ENCODE data around the gene TRIM33. TPM values are rescaled to one million over a fixed set of nuclear protein-coding genes. Genes with fewer than 3 reads are reported as not detected.
"Not testable (repeated sequence)": the region's sequence is repeated elsewhere in the genome, so short reads cannot be mapped to it uniquely, and the experiment has no call there.

Gene TRIM33
- total and polyA plus RNA-seq, 2 of the 13 experiments (the other 11 are each of a cell fraction or from before 2014, with no cell fraction given): 35.5 to 42.2 TPM

- no peak for FAIRE-seq
- Histone ChIP-seq H2AFZ (ENCODE audit: low read length) (no peak overlapping the region), H3K9ac (ENCODE audit: insufficient read depth, low read depth, low read length) (no peak overlapping the region), H3K79me2 (ENCODE audit: insufficient read depth, low read length) (peaks cover 7% of the 10 kb centered on the region), H3K36me3 (replicated peaks in 1 of 2; ENCODE audit: control insufficient read depth in 1 of 2, insufficient read depth in 2 of 2, low read length in 2 of 2) (peaks cover 8 to 70% of the 10 kb centered on the region in 2 experiments), H3K4me3 (replicated peaks in 1 of 3; ENCODE audit: insufficient read depth in 1 of 3, low read depth in 2 of 3, low read length in 3 of 3) (no peak overlapping the region), H3K27ac (ENCODE audit: extremely low read length, insufficient read depth, low read length) (no peak overlapping the region), H3K4me2 (ENCODE audit: low read depth, low read length) (no peak overlapping the region), H3K4me1 (ENCODE audit: insufficient read depth, low read length) (no peaks in the 10 kb centered on the region), H3K9me3 (ENCODE audit: low read length) (no peaks in the 10 kb centered on the region), H4K20me1 (ENCODE audit: insufficient read depth, low read length) (no peaks in the 10 kb centered on the region), H3K27me3 (ENCODE audit: control insufficient read depth in 1 of 2, insufficient read depth in 2 of 2, low read length in 2 of 2) (no peaks in the 10 kb centered on the region)
- no TSS peak for BruUV-seq (replicated peaks)
- TF ChIP-seq HES4 (CRISPR knock-in tag; IDR thresholded peaks at IDR 0.05; ENCODE audit: borderline replicate concordance) (no peak), TFDP2 (CRISPR knock-in tag; IDR thresholded peaks at IDR 0.05) (no peak), XBP1 (CRISPR knock-in tag; IDR thresholded peaks at IDR 0.05) (no peak), GTF2F1 (IDR thresholded peaks at IDR 0.05; ENCODE audit: low read length) (no peak)
- ChIA-PET POLR2A (interaction anchor here (0.7 kb wide), 1 partner anchor 44 kb away, joined by 3 read pairs; no protein-coding TSS in a partner anchor), CTCF (ENCODE audit: low intra/inter-chr PET ratio, low total read pairs) (no interaction called here)
- DNase-seq (ENCODE audit: low spot score): no peak
- no peak for ATAC-seq
- WGBS (ENCODE audit: low lambda C conversion rate): 100% methylated on average over 1 of the region's 1 CpG
- in situ Hi-C loops (cut with HindIII; ENCODE audit: extremely low pct_ligation_motif_present, low pct_unique_long_range_greater_than_20kb): no loop called here
- intact Hi-C loops (cut with micrococcal nuclease; ENCODE audit: unreplicated experiment): no loop called here
Measured at GRCh38 chr1:114446198-114446597, 64.8 kb downstream of the TRIM33 start.

- DNase-seq (ENCODE audit: low spot score); POLR2A ChIA-PET; in situ Hi-C loops (cut with HindIII; ENCODE audit: extremely low pct_ligation_motif_present, low pct_unique_long_range_greater_than_20kb); H3K27ac ChIP-seq (ENCODE audit: extremely low read length, insufficient read depth, low read length); FAIRE-seq; BruUV-seq (replicated peaks); H3K4me1 ChIP-seq (ENCODE audit: insufficient read depth, low read length); H4K20me1 ChIP-seq (ENCODE audit: insufficient read depth, low read length); CTCF ChIA-PET (ENCODE audit: low intra/inter-chr PET ratio, low total read pairs); ATAC-seq; H3K9me3 ChIP-seq (ENCODE audit: low read length); intact Hi-C loops (cut with micrococcal nuclease; ENCODE audit: unreplicated experiment); H3K4me3 ChIP-seq (replicated peaks in 1 of 3; ENCODE audit: insufficient read depth in 1 of 3, low read depth in 2 of 3, low read length in 3 of 3); H3K4me2 ChIP-seq (ENCODE audit: low read depth, low read length); H3K9ac ChIP-seq (ENCODE audit: insufficient read depth, low read depth, low read length); H3K27me3 ChIP-seq (ENCODE audit: control insufficient read depth in 1 of 2, insufficient read depth in 2 of 2, low read length in 2 of 2); H2AFZ ChIP-seq (ENCODE audit: low read length): not testable (repeated sequence)
- 100% methylated on average over 4 of the region's 4 CpGs for WGBS (ENCODE audit: low lambda C conversion rate)
- Histone ChIP-seq H3K79me2 (ENCODE audit: insufficient read depth, low read length) (peaks cover 10% of the 10 kb centered on the region), H3K36me3 (replicated peaks in 1 of 2; ENCODE audit: control insufficient read depth in 1 of 2, insufficient read depth in 2 of 2, low read length in 2 of 2) (peaks cover 5 to 62% of the 10 kb centered on the region in 2 experiments)
Measured at GRCh38 chr1:114443226-114443625, 67.8 kb downstream of the TRIM33 start.
